HepG2 (cell line): Measurements from ENCODE around the gene HRH3.

Experiments
- BRD4 ChIP-seq: sonication (generic); formaldehyde crosslinking; IDR thresholded peaks from 2 replicates; pipeline ENCODE4 v1.4.0; 2020; ENCODE audit warnings: missing genetic modification reagents
- ISL2 ChIP-seq: sonication (generic); formaldehyde crosslinking; IDR thresholded peaks from 2 replicates; pipeline ENCODE4 v1.5.0; 2020; ENCODE audit warnings: missing genetic modification reagents
- MYC ChIP-seq: sonication (generic); formaldehyde crosslinking; IDR thresholded peaks from 2 replicates; pipeline ENCODE4 v1.9.0; 2021; ENCODE audit warnings: missing genetic modification reagents, borderline replicate concordance
- POLR2A ChIP-seq, 2 experiments: IDR thresholded peaks; 2 replicates each; pipeline ENCODE4 v1.6.1; 2011; ENCODE audit warnings: low read depth in 2 of 2, low read length in 2 of 2, mild to moderate bottlenecking in 1 of 2, moderate library complexity in 1 of 2; ENCODE audit not compliant: insufficient read depth in 1 of 2
- SP1 ChIP-seq, 2 experiments: fragments of 450-650 bp in 1 of 2; sonication (generic) in 1 of 2; formaldehyde crosslinking in 1 of 2; IDR thresholded peaks; 2 replicates each; pipeline versions ENCODE4 v1.4.0 to v1.6.1; 2016 to 2020; ENCODE audit warnings: missing genetic modification reagents in 1 of 2
- YY1 ChIP-seq: IDR thresholded peaks from 2 replicates; pipeline ENCODE4 v1.6.1; 2011; ENCODE audit warnings: low read length, low read depth, moderate library complexity, mild to moderate bottlenecking; ENCODE audit not compliant: insufficient read depth, insufficient replicate concordance
- ZKSCAN1 ChIP-seq: fragments of 150-350 bp; IDR thresholded peaks from 2 replicates; pipeline ENCODE4 v1.6.1; 2014; ENCODE audit warnings: low read length
- TF ChIP-seq, protein P1 (sequence below): IDR thresholded peaks from 2 replicates; pipeline ENCODE4 v1.6.1; 2016; ENCODE audit warnings: missing compliant biosample characterization, missing genetic modification reagents, borderline replicate concordance

DNA sequence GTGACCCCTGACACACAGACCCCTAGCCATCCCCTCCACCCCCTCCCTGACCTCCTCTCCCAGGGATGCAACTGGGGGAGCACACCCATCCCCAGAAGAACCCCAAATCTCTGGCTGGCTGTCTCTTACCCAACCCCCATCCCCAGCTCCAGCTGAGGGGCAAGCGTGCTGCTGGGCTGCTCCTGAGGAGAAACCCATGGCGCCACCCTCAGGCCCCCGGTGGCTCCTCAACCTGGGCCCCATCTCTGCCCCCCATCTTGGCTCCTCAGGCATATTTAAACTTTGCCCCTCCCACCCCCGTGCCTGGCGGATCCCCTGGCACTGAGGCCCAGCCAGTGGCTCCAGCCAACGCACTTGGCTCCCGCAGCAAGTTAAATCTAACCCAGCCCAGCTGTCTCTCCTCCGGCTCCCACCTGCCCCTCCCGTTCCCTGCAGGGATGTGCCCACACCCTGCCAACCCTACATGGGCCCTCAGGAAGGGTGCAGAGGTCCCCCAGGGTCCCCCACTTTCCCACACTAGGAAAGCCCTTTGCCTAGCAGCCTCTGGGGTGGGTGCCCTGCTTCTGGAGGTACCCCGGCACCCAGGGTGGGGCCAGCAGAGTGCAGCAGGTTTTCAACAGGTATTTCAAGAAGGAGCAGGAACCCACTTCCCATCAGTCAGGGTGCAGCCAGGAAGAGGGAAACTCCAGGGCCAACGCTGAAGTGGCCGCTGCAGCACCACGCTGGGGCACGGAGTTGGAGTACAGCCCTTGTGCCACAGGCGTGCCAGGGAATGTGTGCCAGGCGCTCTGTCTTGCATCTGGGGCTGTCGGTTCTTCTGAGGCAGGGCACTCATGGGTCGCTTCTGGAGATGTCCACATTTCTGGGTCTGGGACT, 12.9 kb upstream of the HRH3 start:
- no peak for TF ChIP-seq ISL2
- no peak for TF ChIP-seq ZKSCAN1
- no peak for TF ChIP-seq YY1
- TF ChIP-seq POLR2A (IDR thresholded peaks at IDR 0.05; ENCODE audit: insufficient read depth in 1 of 2, low read depth in 2 of 2, low read length in 2 of 2) = no peak
- TF ChIP-seq MYC (CRISPR knock-in tag) = no peak
- no peak for TF ChIP-seq SP1 (IDR thresholded peaks at IDR 0.05)
- TF ChIP-seq SP1 (CRISPR knock-in tag; IDR thresholded peaks at IDR 0.05) = no peak
- TF ChIP-seq, protein P1, sequence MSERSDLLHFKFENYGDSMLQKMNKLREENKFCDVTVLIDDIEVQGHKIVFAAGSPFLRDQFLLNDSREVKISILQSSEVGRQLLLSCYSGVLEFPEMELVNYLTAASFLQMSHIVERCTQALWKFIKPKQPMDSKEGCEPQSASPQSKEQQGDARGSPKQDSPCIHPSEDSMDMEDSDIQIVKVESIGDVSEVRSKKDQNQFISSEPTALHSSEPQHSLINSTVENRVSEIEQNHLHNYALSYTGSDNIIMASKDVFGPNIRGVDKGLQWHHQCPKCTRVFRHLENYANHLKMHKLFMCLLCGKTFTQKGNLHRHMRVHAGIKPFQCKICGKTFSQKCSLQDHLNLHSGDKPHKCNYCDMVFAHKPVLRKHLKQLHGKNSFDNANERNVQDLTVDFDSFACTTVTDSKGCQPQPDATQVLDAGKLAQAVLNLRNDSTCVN = no peak
- TF ChIP-seq BRD4 (CRISPR knock-in tag) = no peak
